CD14-positive monocyte (primary cell): ENCODE results near the gene LNP1. TPM values are rescaled to one million over a fixed set of nuclear protein-coding genes. Genes with fewer than 3 reads are reported as not detected.
"Not testable (repeated sequence)": the region's sequence is repeated elsewhere in the genome, so short reads cannot be mapped to it uniquely, and the experiment has no call there.

ENCODE experiments used
- DNase-seq, 3 donors: peaks; one replicate each; pipeline ENCODE4 v3.0.0-alpha.2; 2011 to 2022
- H2AFZ ChIP-seq: 2 replicates; pipeline ENCODE4 v1.6.0; 2012; ENCODE audit warnings: mild to moderate bottlenecking, low read depth, low read length, inconsistent platforms; ENCODE audit not compliant: insufficient read depth, poor library complexity, severe bottlenecking
- H3K27ac ChIP-seq, 2 donors: 1 replicate in 1 of 2; 2 replicates in 1 of 2; pipeline ENCODE4 v1.5.1; 2012 to 2013; ENCODE audit warnings: low read length in 2 of 2, control low read depth in 1 of 2, inconsistent platforms in 1 of 2, low read depth in 1 of 2, mild to moderate bottlenecking in 1 of 2
- H3K27me3 ChIP-seq, 2 donors: one replicate each; pipeline versions ENCODE4 v1.6.0 to v1.6.1; 2011 to 2013; ENCODE audit warnings: low read length in 2 of 2; ENCODE audit not compliant: control insufficient read depth in 2 of 2, insufficient read depth in 2 of 2
- H3K36me3 ChIP-seq, 2 donors: replicated peaks in 1 of 2; 1 replicate in 1 of 2; 2 replicates in 1 of 2; pipeline versions ENCODE4 v1.5.1 to v1.6.1; 2012 to 2013; ENCODE audit warnings: low read length in 2 of 2, control low read depth in 1 of 2, inconsistent platforms in 1 of 2, mild to moderate bottlenecking in 1 of 2; ENCODE audit not compliant: insufficient read depth in 2 of 2, control insufficient read depth in 1 of 2
- H3K4me1 ChIP-seq, 2 donors: 1 replicate in 1 of 2; 2 replicates in 1 of 2; pipeline versions ENCODE4 v1.5.1 to v1.6.1; 2012 to 2013; ENCODE audit warnings: low read length in 2 of 2, control low read depth in 1 of 2, inconsistent platforms in 1 of 2, mild to moderate bottlenecking in 1 of 2, moderate library complexity in 1 of 2; ENCODE audit not compliant: insufficient read depth in 2 of 2, control insufficient read depth in 1 of 2
- H3K4me2 ChIP-seq: replicated peaks from 2 replicates; pipeline ENCODE3; 2012; ENCODE audit warnings: low read length, moderate library complexity, mild to moderate bottlenecking; ENCODE audit not compliant: poor library complexity, severe bottlenecking; ENCODE audit errors: extremely low read depth
- H3K4me3 ChIP-seq, 3 experiments: fragments of 200-600 bp in 1 of 3; sonication (generic) in 1 of 3; replicated peaks in 1 of 3; 1 replicate in 2 of 3; 2 replicates in 1 of 3; pipeline ENCODE4 v1.5.1; 2011 to 2013; ENCODE audit warnings: low read length in 3 of 3, mild to moderate bottlenecking in 3 of 3, control low read depth in 2 of 3, low read depth in 2 of 3, inconsistent platforms in 1 of 3, moderate library complexity in 1 of 3
- H3K79me2 ChIP-seq: 2 replicates; pipeline ENCODE4 v1.6.0; 2012; ENCODE audit warnings: mild to moderate bottlenecking, control low read depth, inconsistent platforms, low read length, moderate library complexity; ENCODE audit not compliant: insufficient read depth
- H3K9ac ChIP-seq: 2 replicates; pipeline ENCODE4 v1.6.0; 2017; ENCODE audit warnings: low read length, mild to moderate bottlenecking; ENCODE audit not compliant: insufficient read depth, poor library complexity, severe bottlenecking
- H3K9me3 ChIP-seq, 2 donors: replicated peaks in 1 of 2; 1 replicate in 1 of 2; 2 replicates in 1 of 2; pipeline versions ENCODE4 v1.5.1 to v1.6.1; 2012 to 2013; ENCODE audit warnings: low read length in 2 of 2, control low read depth in 1 of 2; ENCODE audit not compliant: control insufficient read depth in 1 of 2, insufficient read depth in 1 of 2
- H4K20me1 ChIP-seq: 2 replicates; pipeline ENCODE4 v1.6.0; 2012; ENCODE audit warnings: mild to moderate bottlenecking, low read length, control low read depth, moderate library complexity; ENCODE audit not compliant: insufficient read depth
- H3K27ac Mint-ChIP-seq, 7 donors: one replicate each; pipeline ENCODE4 v1.8.0; 2020; ENCODE audit warnings: mild to moderate bottlenecking in 7 of 7, mixed read lengths in 7 of 7, moderate library complexity in 6 of 7, inconsistent platforms in 2 of 7
- H3K27me3 Mint-ChIP-seq, 3 donors: one replicate each; pipeline ENCODE4 v1.8.0; 2021 to 2022; ENCODE audit warnings: low read depth in 3 of 3, mild to moderate bottlenecking in 3 of 3, mixed read lengths in 3 of 3, moderate library complexity in 3 of 3, inconsistent platforms in 1 of 3
- H3K36me3 Mint-ChIP-seq, 2 donors: one replicate each; pipeline ENCODE4 v1.8.0; 2020; ENCODE audit warnings: mixed read lengths in 2 of 2, inconsistent platforms in 1 of 2, mild to moderate bottlenecking in 1 of 2
- H3K4me1 Mint-ChIP-seq: one replicate; pipeline ENCODE4 v1.8.0; 2020; ENCODE audit warnings: mild to moderate bottlenecking, mixed read lengths
- H3K4me3 Mint-ChIP-seq, 2 donors: one replicate each; pipeline ENCODE4 v1.8.0; 2020; ENCODE audit warnings: mild to moderate bottlenecking in 2 of 2, mixed read lengths in 2 of 2, moderate library complexity in 1 of 2
- H3K9me3 Mint-ChIP-seq, 7 donors: one replicate each; pipeline ENCODE4 v1.8.0; 2020 to 2022; ENCODE audit warnings: mixed read lengths in 7 of 7, mild to moderate bottlenecking in 6 of 7, moderate library complexity in 6 of 7, inconsistent platforms in 2 of 7
- WGBS: methylation state at CpG from one replicate; pipeline ENCODE4 v1.1.5; 2013; ENCODE audit warnings: missing lambda C conversion rate; ENCODE audit not compliant: insufficient coverage; 5-methylcytosine and 5-hydroxymethylcytosine counted together
- intact Hi-C, 2 donors: fragments of 100-400 bp; cut with micrococcal nuclease; formaldehyde crosslinking; loops; one replicate each; pipeline versions ENCODE4 v1.15.0 to v1.15.1; 2023
- polyA plus RNA-seq, 3 donors: library from polyadenylated mRNA; depleted of rRNA in 1 of 3; unstranded in 2 of 3; stranded (reverse) in 1 of 3; fragments of 300-500 nt in 2 of 3; fragments of >200 nt in 1 of 3; fragmentation: Illumina TruSeq in 2 of 3; gene quantifications; 1 replicate in 2 of 3; 2 replicates in 1 of 3; pipeline ENCODE4 v1.2.3, GENCODE V29; 2012 to 2021
- TF ChIP-seq, protein P1 (sequence below): fragments of 200-600 bp; IDR thresholded peaks from one replicate; pipeline ENCODE4 v1.8.0; 2022; ENCODE audit warnings: antibody characterized with exemption, mild to moderate bottlenecking

Gene LNP1
- polyA plus RNA-seq, 3 donors, result 0.07 to 0.26 (median 0.08) TPM

- no CpG with 5 or more reads among the region's 1 CpG for WGBS
- H3K4me1 ChIP-seq, result peaks cover 10 to 12% of the 10 kb centered on the region in 2 donors
- H3K27me3 ChIP-seq, result no peaks in the 10 kb centered on the region
- Mint-ChIP-seq H3K4me3 (no peak overlapping the region), H3K4me1 (peaks cover 10% of the 10 kb centered on the region), H3K27ac (no peak overlapping the region), H3K27me3 (peaks cover 0 to 4% (median 0%) of the 10 kb centered on the region in 3 donors), H3K9me3 (peaks cover 16 to 25% (median 19%) of the 10 kb centered on the region in 7 donors), H3K36me3 (peaks cover 0 to 4% of the 10 kb centered on the region in 2 donors)
- TF ChIP-seq, protein P1, sequence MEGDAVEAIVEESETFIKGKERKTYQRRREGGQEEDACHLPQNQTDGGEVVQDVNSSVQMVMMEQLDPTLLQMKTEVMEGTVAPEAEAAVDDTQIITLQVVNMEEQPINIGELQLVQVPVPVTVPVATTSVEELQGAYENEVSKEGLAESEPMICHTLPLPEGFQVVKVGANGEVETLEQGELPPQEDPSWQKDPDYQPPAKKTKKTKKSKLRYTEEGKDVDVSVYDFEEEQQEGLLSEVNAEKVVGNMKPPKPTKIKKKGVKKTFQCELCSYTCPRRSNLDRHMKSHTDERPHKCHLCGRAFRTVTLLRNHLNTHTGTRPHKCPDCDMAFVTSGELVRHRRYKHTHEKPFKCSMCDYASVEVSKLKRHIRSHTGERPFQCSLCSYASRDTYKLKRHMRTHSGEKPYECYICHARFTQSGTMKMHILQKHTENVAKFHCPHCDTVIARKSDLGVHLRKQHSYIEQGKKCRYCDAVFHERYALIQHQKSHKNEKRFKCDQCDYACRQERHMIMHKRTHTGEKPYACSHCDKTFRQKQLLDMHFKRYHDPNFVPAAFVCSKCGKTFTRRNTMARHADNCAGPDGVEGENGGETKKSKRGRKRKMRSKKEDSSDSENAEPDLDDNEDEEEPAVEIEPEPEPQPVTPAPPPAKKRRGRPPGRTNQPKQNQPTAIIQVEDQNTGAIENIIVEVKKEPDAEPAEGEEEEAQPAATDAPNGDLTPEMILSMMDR, result no peak
- H3K27ac ChIP-seq, result no peak overlapping the region
- intact Hi-C loops, result no loop called here
- DNase-seq, result no peak
- H3K79me2 ChIP-seq, result no peaks in the 10 kb centered on the region
- peaks cover 7 to 8% of the 10 kb centered on the region in 2 donors for H3K9me3 ChIP-seq
- H3K4me2 ChIP-seq, result no peak overlapping the region
- no peaks in the 10 kb centered on the region for H4K20me1 ChIP-seq
- no peak overlapping the region for H2AFZ ChIP-seq
- no peak overlapping the region for H3K9ac ChIP-seq
- no peaks in the 10 kb centered on the region for H3K36me3 ChIP-seq
- H3K4me3 ChIP-seq, result no peak overlapping the region
Measured at GRCh38 chr3:100470951-100471350, 69.6 kb downstream of the LNP1 start.

- Histone ChIP-seq H3K27me3 (no peaks in the 10 kb centered on the region), H4K20me1 (no peaks in the 10 kb centered on the region)
- intact Hi-C loops, result no loop called here
Measured at GRCh38 chr3:100471444-100471843, 70.1 kb downstream of the LNP1 start.

GRCh38 chr3:100477851-100478360, 76.6 kb downstream of the LNP1 start:
- H3K4me1 Mint-ChIP-seq, H3K79me2 ChIP-seq, H2AFZ ChIP-seq, intact Hi-C loops, H3K36me3 Mint-ChIP-seq, H3K36me3 ChIP-seq, H3K4me1 ChIP-seq, H3K4me2 ChIP-seq, H3K9me3 Mint-ChIP-seq, H3K27me3 ChIP-seq, DNase-seq, H3K27me3 Mint-ChIP-seq, H3K27ac ChIP-seq, H3K9me3 ChIP-seq, H3K4me3 Mint-ChIP-seq, H3K27ac Mint-ChIP-seq, H3K9ac ChIP-seq, H3K4me3 ChIP-seq, H4K20me1 ChIP-seq: not testable (repeated sequence)
- 96% methylated on average over 19 of the region's 32 CpGs for WGBS

More at GRCh38 chr3:100471444-100471843, 70.1 kb downstream of the LNP1 start:
- H3K4me2 ChIP-seq, result no peak overlapping the region
- H3K4me3 ChIP-seq, result no peak overlapping the region
- H3K9me3 ChIP-seq, result peaks cover 7 to 8% of the 10 kb centered on the region in 2 donors
- no peak overlapping the region for H3K27ac ChIP-seq
- Mint-ChIP-seq H3K4me1 (peaks cover 5% of the 10 kb centered on the region), H3K9me3 (peaks cover 16 to 25% (median 19%) of the 10 kb centered on the region in 7 donors), H3K4me3 (no peak overlapping the region), H3K27ac (no peak overlapping the region), H3K27me3 (peaks cover 0 to 4% (median 0%) of the 10 kb centered on the region in 3 donors), H3K36me3 (peaks cover 0 to 4% of the 10 kb centered on the region in 2 donors)
- TF ChIP-seq, protein P1, result no peak
- peaks cover 5 to 7% of the 10 kb centered on the region in 2 donors for H3K4me1 ChIP-seq
- no CpG with 5 or more reads among the region's 2 CpGs for WGBS
- no peak overlapping the region for H3K9ac ChIP-seq
- H3K79me2 ChIP-seq, result no peaks in the 10 kb centered on the region
- H3K36me3 ChIP-seq, result no peaks in the 10 kb centered on the region
- no peak overlapping the region for H2AFZ ChIP-seq
- no peak for DNase-seq
